H1 (cell line): Measurements from ENCODE around the gene GRM8. TPM values are rescaled to one million over a fixed set of nuclear protein-coding genes. Genes with fewer than 3 reads are reported as not detected.

Source experiments
- CTCF ChIA-PET: fragments of 300-600 bp; sonication (Branson Sonifier 250); formaldehyde crosslinking; loops from one replicate; lab custom pipeline; 2021; ENCODE audit not compliant: partially characterized antibody; lab: Charles Lee
- POLR2A ChIA-PET: fragments of 300-600 bp; sonication (Branson Sonifier 250); formaldehyde crosslinking; loops from one replicate; lab custom pipeline; 2021; ENCODE audit warnings: inconsistent platforms; ENCODE audit not compliant: partially characterized antibody; lab: Charles Lee
- DNase-seq, 2 experiments: peaks; one replicate each; pipeline versions ENCODE4 v3.0.0 to v3.0.0-alpha.2; 2010 to 2022; ENCODE audit warnings: low spot score in 2 of 2, low read depth in 1 of 2, mixed read lengths in 1 of 2
- FAIRE-seq: peaks from 2 replicates; lab custom pipeline; 2011; peaks lifted over from hg19 to GRCh38; lab: Jason Lieb, UNC
- H2AFZ ChIP-seq: 2 replicates; pipeline ENCODE4 v1.8.1; 2012; ENCODE audit warnings: low read length, inconsistent platforms
- H2AK5ac ChIP-seq: 2 replicates; pipeline ENCODE4 v1.6.1; 2013; ENCODE audit warnings: low read depth, low read length
- H2BK120ac ChIP-seq: replicated peaks from 2 replicates; pipeline ENCODE3; 2013; ENCODE audit warnings: low read depth, low read length, inconsistent platforms
- H2BK12ac ChIP-seq: 2 replicates; pipeline ENCODE4 v1.6.1; 2013; ENCODE audit warnings: low read depth, low read length
- H2BK15ac ChIP-seq: 2 replicates; pipeline ENCODE4 v1.6.1; 2013; ENCODE audit warnings: low read length
- H2BK20ac ChIP-seq: 2 replicates; pipeline ENCODE4 v1.6.1; 2013; ENCODE audit warnings: low read length
- H2BK5ac ChIP-seq: 2 replicates; pipeline ENCODE4 v1.6.1; 2013; ENCODE audit warnings: low read depth, low read length
- H3K14ac ChIP-seq: 2 replicates; pipeline ENCODE4 v1.6.1; 2013; ENCODE audit warnings: inconsistent platforms; ENCODE audit not compliant: insufficient read length
- H3K18ac ChIP-seq: 2 replicates; pipeline ENCODE4 v1.6.1; 2013; ENCODE audit warnings: low read length; ENCODE audit errors: extremely low read depth
- H3K23ac ChIP-seq: 2 replicates; pipeline ENCODE4 v1.6.1; 2013; ENCODE audit warnings: inconsistent platforms; ENCODE audit not compliant: insufficient read length
- H3K23me2 ChIP-seq: 2 replicates; pipeline ENCODE4 v1.6.1; 2013; ENCODE audit warnings: low read depth, low read length
- H3K27ac ChIP-seq: 2 replicates; pipeline ENCODE4 v1.6.1; 2011; ENCODE audit warnings: low read depth, low read length, inconsistent platforms
- H3K27me3 ChIP-seq, 4 experiments: replicated peaks in 1 of 4; 1 replicate in 1 of 4; 2 replicates in 3 of 4; pipeline versions ENCODE4 v1.6.1 to v1.8.1; 2011 to 2013; ENCODE audit warnings: low read length in 3 of 4, mild to moderate bottlenecking in 3 of 4, inconsistent platforms in 2 of 4, mixed read lengths in 2 of 4, moderate library complexity in 1 of 4; ENCODE audit not compliant: control insufficient read depth in 3 of 4, insufficient read depth in 3 of 4; ENCODE audit errors: extremely low read depth in 1 of 4
- H3K36me3 ChIP-seq, 4 experiments: 2 replicates each; pipeline versions ENCODE4 v1.6.1 to v1.8.1; 2011 to 2013; ENCODE audit warnings: mild to moderate bottlenecking in 4 of 4, low read length in 3 of 4, moderate library complexity in 2 of 4, control low read depth in 1 of 4, inconsistent platforms in 1 of 4; ENCODE audit not compliant: insufficient read depth in 4 of 4, control insufficient read depth in 2 of 4
- H3K4ac ChIP-seq: replicated peaks from 2 replicates; pipeline ENCODE3; 2013; ENCODE audit warnings: low read length, low read depth, mixed read lengths, inconsistent platforms; ENCODE audit not compliant: insufficient read length
- H3K4me1 ChIP-seq, 4 experiments: replicated peaks in 1 of 4; 1 replicate in 1 of 4; 2 replicates in 3 of 4; pipeline versions ENCODE4 v1.6.1 to v1.8.1; 2011 to 2013; ENCODE audit warnings: low read length in 3 of 4, inconsistent platforms in 2 of 4, mixed read lengths in 1 of 4; ENCODE audit not compliant: insufficient read depth in 4 of 4, control insufficient read depth in 3 of 4
- H3K4me2 ChIP-seq, 2 experiments: 2 replicates each; pipeline versions ENCODE4 v1.6.1 to v1.8.1; 2011 to 2013; ENCODE audit warnings: low read depth in 2 of 2, low read length in 2 of 2, control low read depth in 1 of 2, inconsistent platforms in 1 of 2, mild to moderate bottlenecking in 1 of 2; ENCODE audit not compliant: insufficient read depth in 1 of 2
- H3K4me3 ChIP-seq, 4 experiments: fragments of 200-600, 300-600 bp in 1 of 4; sonication (generic), shearing (Covaris generic), sonication (Bioruptor Twin) in 1 of 4; 2 replicates each; pipeline versions ENCODE4 v1.5.1 to v1.8.1; 2011 to 2016; ENCODE audit warnings: low read length in 4 of 4, low read depth in 3 of 4, control low read depth in 2 of 4, inconsistent platforms in 2 of 4, mild to moderate bottlenecking in 2 of 4, mixed read lengths in 1 of 4, moderate library complexity in 1 of 4; ENCODE audit not compliant: insufficient read depth in 2 of 4; ENCODE audit errors: extremely low read depth in 1 of 4
- H3K56ac ChIP-seq: replicated peaks from 2 replicates; pipeline ENCODE3; 2013; ENCODE audit warnings: low read depth, mild to moderate bottlenecking, mixed read lengths, low read length, inconsistent platforms; ENCODE audit not compliant: insufficient read length
- H3K79me1 ChIP-seq: 2 replicates; pipeline ENCODE4 v1.6.1; 2013; ENCODE audit warnings: low read depth, low read length, control low read depth
- H3K79me2 ChIP-seq, 2 experiments: 2 replicates each; pipeline versions ENCODE4 v1.6.1 to v1.8.1; 2012 to 2013; ENCODE audit warnings: low read length in 2 of 2, mild to moderate bottlenecking in 2 of 2, inconsistent platforms in 1 of 2; ENCODE audit not compliant: insufficient read depth in 2 of 2, control insufficient read depth in 1 of 2
- H3K9ac ChIP-seq, 4 experiments: replicated peaks in 1 of 4; 1 replicate in 1 of 4; 2 replicates in 3 of 4; pipeline versions ENCODE4 v1.6.1 to v1.8.1; 2011 to 2013; ENCODE audit warnings: low read depth in 3 of 4, low read length in 3 of 4, control low read depth in 2 of 4, mild to moderate bottlenecking in 2 of 4, moderate library complexity in 2 of 4, inconsistent platforms in 1 of 4; ENCODE audit errors: extremely low read depth in 1 of 4
- H3K9me3 ChIP-seq, 2 experiments: 2 replicates each; pipeline versions ENCODE4 v1.6.1 to v1.8.1; 2012 to 2013; ENCODE audit warnings: mild to moderate bottlenecking in 2 of 2, moderate library complexity in 2 of 2, control low read depth in 1 of 2, inconsistent platforms in 1 of 2, low read depth in 1 of 2, low read length in 1 of 2, mixed read lengths in 1 of 2; ENCODE audit not compliant: insufficient read depth in 2 of 2
- H4K20me1 ChIP-seq, 2 experiments: replicated peaks in 1 of 2; 2 replicates each; pipeline versions ENCODE3 to v1.8.1; 2011 to 2013; ENCODE audit warnings: inconsistent platforms in 2 of 2, low read length in 2 of 2, mild to moderate bottlenecking in 1 of 2; ENCODE audit not compliant: insufficient read depth in 2 of 2, control insufficient read depth in 1 of 2
- H4K5ac ChIP-seq: 2 replicates; pipeline ENCODE4 v1.6.1; 2013; ENCODE audit warnings: low read length, low read depth, mixed read lengths, inconsistent platforms; ENCODE audit not compliant: insufficient read length
- H4K8ac ChIP-seq: 2 replicates; pipeline ENCODE4 v1.8.0; 2013; ENCODE audit warnings: mild to moderate bottlenecking, moderate library complexity, low read length, inconsistent platforms; ENCODE audit not compliant: insufficient read depth; ENCODE audit errors: extremely low read depth
- H4K91ac ChIP-seq: replicated peaks from 2 replicates; pipeline ENCODE3; 2013; ENCODE audit warnings: low read length, mixed read lengths, inconsistent platforms; ENCODE audit not compliant: insufficient read length
- CREB1 ChIP-seq: IDR thresholded peaks from 2 replicates; pipeline ENCODE4 v1.6.1; 2012; ENCODE audit warnings: inconsistent platforms
- CTBP2 ChIP-seq: IDR thresholded peaks from 2 replicates; pipeline ENCODE4 v1.7.0; 2011; ENCODE audit warnings: borderline replicate concordance, mild to moderate bottlenecking, moderate library complexity, mixed read lengths, low read length; ENCODE audit not compliant: insufficient read depth, insufficient read length
- CTCF ChIP-seq, 3 experiments: IDR thresholded peaks; 1 replicate in 2 of 3; 2 replicates in 1 of 3; pipeline versions ENCODE4 v1.5.1 to v1.6.1; 2011; ENCODE audit warnings: low read length in 3 of 3, mild to moderate bottlenecking in 3 of 3, inconsistent platforms in 2 of 3, low read depth in 1 of 3, moderate library complexity in 1 of 3; ENCODE audit not compliant: insufficient read depth in 1 of 3; ENCODE audit errors: control extremely low read depth in 1 of 3
- TBP ChIP-seq: IDR thresholded peaks from 2 replicates; pipeline ENCODE4 v1.6.1; 2011; ENCODE audit warnings: low read depth, low read length, improper control_type of control experiment
- ZNF274 ChIP-seq: IDR thresholded peaks from 2 replicates; pipeline ENCODE4 v1.7.0; 2012; ENCODE audit warnings: low read length, borderline replicate concordance; ENCODE audit errors: extremely low read depth
- whole genome bisulfite sequencing, 2 experiments: shearing (Covaris generic) in 1 of 2; methylation state at CpG; one replicate each; pipeline versions ENCODE4 v1.1.6 to v1.1.7; 2013 to 2015; ENCODE audit warnings: low lambda C conversion rate in 2 of 2, mixed read lengths in 2 of 2, inconsistent platforms in 1 of 2, low coverage in 1 of 2, missing lambda C conversion rate in 1 of 2; ENCODE audit not compliant: insufficient replicate concordance in 2 of 2, insufficient coverage in 1 of 2, insufficient read length in 1 of 2; ENCODE audit errors: extremely low coverage in 1 of 2, missing lambda C conversion rate in 1 of 2; 5-methylcytosine and 5-hydroxymethylcytosine counted together
- polyA plus RNA-seq, 7 experiments: library from polyadenylated mRNA; depleted of rRNA in 3 of 7; stranded (reverse) in 5 of 7; unstranded in 2 of 7; fragments of >200 nt in 5 of 7; fragments of 200-250 nt in 2 of 7; gene quantifications; 1 replicate in 5 of 7; 2 replicates in 1 of 7; 4 replicates in 1 of 7; pipeline versions ENCODE4 v1.2.1 to v1.2.3, GENCODE V29; 2011 to 2013; ENCODE audit warnings: missing spikeins in 2 of 7, mixed read lengths in 2 of 7
- total RNA-seq: library from RNA; stranded (reverse); fragmentation: NEBNext Ultra II Directional; extraction: Animal tissue kit (Norgen Biotek cat#: 25700); gene quantifications from 2 replicates; pipeline ENCODE4 v1.2.1, GENCODE V29; 2021

Gene GRM8
- total and polyA plus RNA-seq, 2 of the 8 experiments (the other 6 are each of a cell fraction or from before 2014, with no cell fraction given): 2.6 to 2.8 TPM

- CTCF ChIA-PET: no interaction called here
- H3K27me3 ChIP-seq: no peaks in the 10 kb centered on the region
- 100% methylated on average over 1 of the region's 1 CpG; no CpG with 5 or more reads in 1 of the 2 experiments for WGBS, 2 experiments
Observed at GRCh38 chr7:127266047-127266446, 13.3 kb upstream of the GRM8 start.

More at GRCh38 chr7:127266047-127266446, 13.3 kb upstream of the GRM8 start:
- DNase-seq (no peak), FAIRE-seq (no peak)
- Histone ChIP-seq H3K14ac (no peak overlapping the region), H3K56ac (no peak overlapping the region), H3K79me2 (no peaks in the 10 kb centered on the region), H3K4me1 (no peaks in the 10 kb centered on the region), H3K9ac (no peak overlapping the region), H3K18ac (no peak overlapping the region), H3K9me3 (no peaks in the 10 kb centered on the region), H3K79me1 (no peaks in the 10 kb centered on the region; the same call in 1 of the 2 replicates), H3K23ac (no peak overlapping the region), H2BK120ac (no peak overlapping the region), H2AK5ac (no peak overlapping the region), H2BK5ac (no peak overlapping the region)
- TF ChIP-seq CREB1: no peak
- TF ChIP-seq TBP: no peak
- TF ChIP-seq CTBP2: no peak
- no peak for TF ChIP-seq CTCF (IDR thresholded peaks at IDR 0.05; ENCODE audit: control extremely low read depth in 1 of 3, insufficient read depth in 1 of 3, low read depth in 1 of 3, low read length in 3 of 3)
- TF ChIP-seq ZNF274: no peak
- TF ChIP-seq, all 59 proteins: peak for 0
- no peak overlapping the region for H4K8ac ChIP-seq
- H4K20me1 ChIP-seq: no peaks in the 10 kb centered on the region
- H4K91ac ChIP-seq: no peak overlapping the region
- H3K23me2 ChIP-seq: no peaks in the 10 kb centered on the region
- H3K36me3 ChIP-seq: no peaks in the 10 kb centered on the region
- H2AFZ ChIP-seq: no peak overlapping the region
- POLR2A ChIA-PET: no interaction called here
- H3K27ac ChIP-seq: no peak overlapping the region
- H2BK15ac ChIP-seq: no peak overlapping the region
- H4K5ac ChIP-seq: no peak overlapping the region
- H3K4me2 ChIP-seq: no peak overlapping the region
- H3K4me3 ChIP-seq: no peak overlapping the region
- no peak overlapping the region for H3K4ac ChIP-seq
- H2BK12ac ChIP-seq: no peak overlapping the region
- H2BK20ac ChIP-seq: no peak overlapping the region
